Glomerular endothelial cell (primary cell): ENCODE measurements around the gene VPS13A. TPM values are rescaled to one million over a fixed set of nuclear protein-coding genes. Genes with fewer than 3 reads are reported as not detected.
A peak's percentile ranks its signal among the peaks of the same experiment; 100 is the strongest.

ENCODE experiments used
- DNase-seq: peaks from one replicate; pipeline ENCODE4 v3.0.0-alpha.2; 2011; ENCODE audit warnings: low read depth, low spot score; ENCODE audit errors: extremely low read depth
- total RNA-seq: library from RNA; depleted of rRNA; stranded (reverse); fragments of >200 nt; gene quantifications from 2 replicates; pipeline ENCODE4 v1.2.3, GENCODE V29; 2015

Gene VPS13A
- 12.2 and 33.8 TPM in 2 replicates for total RNA-seq

- no peak for DNase-seq
Observed at GRCh38 chr9:77177143-77177893, at the start of gene VPS13A. VPS13A (plus strand) TSS chr9:77177534; CDS start chr9:77177705, 171 bp downstream.

DNA sequence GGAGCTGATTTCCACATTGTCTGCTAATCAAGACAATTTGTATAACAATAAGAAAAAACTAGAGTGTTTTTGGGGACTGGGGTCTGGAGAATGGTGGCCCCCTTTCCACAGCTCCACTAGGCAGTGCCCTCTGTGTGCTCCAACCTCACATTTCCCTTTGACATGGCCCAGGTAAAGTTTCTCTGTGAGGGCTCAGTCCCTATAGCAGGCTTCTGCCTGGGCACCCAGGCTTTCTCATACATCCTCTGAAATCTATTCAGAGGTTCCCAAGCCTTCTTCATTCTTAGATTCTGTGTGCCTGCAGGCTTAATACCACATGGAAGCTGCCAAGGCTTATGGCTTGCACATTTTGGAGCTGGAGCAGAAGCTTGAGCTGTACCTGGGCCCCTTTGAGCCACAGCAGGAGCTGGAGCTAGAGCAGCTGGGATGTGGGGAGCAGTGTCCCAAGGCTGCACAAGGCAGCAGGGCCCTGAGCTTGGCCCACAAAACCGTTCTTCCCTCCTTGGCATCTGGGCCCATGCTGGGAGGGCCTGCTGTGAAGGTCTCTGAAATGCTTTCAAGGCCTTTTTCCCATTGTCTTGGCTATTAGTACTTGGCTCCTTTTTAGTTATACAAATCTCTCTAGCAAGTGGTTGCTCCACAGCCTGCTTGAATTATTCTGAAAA is 49.1 kb upstream of the VPS13A start:
- DNase-seq, result no peak

GRCh38 chr9:77131399-77131798 is 45.9 kb upstream of the VPS13A start:
- no peak for DNase-seq

DNA sequence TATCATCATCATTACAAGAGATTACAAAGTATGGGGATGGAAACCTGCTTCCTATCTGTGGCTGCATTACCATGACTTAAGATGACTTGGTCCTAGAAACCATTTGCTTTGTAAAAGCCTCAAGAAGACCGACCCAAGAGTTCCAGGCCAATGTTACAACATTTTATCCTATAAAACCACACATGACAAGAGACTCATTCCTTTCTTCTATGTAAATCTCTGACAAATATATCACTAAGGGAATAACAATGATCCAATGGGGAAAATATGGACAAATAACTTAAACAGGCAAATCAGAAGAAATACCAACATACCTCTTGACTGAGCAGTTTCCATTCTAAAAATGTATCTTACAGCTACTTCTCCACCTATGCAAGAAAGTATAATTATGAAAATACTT is 44.3 kb upstream of the VPS13A start:
- no peak for DNase-seq

- no peak for DNase-seq
Observed at GRCh38 chr9:77142366-77142765, 35.0 kb upstream of the VPS13A start.

- no peak for DNase-seq
Observed at GRCh38 chr9:77149879-77150278, 27.5 kb upstream of the VPS13A start.

- no peak for DNase-seq
Observed at GRCh38 chr9:77152289-77152688, 25.0 kb upstream of the VPS13A start.

DNA sequence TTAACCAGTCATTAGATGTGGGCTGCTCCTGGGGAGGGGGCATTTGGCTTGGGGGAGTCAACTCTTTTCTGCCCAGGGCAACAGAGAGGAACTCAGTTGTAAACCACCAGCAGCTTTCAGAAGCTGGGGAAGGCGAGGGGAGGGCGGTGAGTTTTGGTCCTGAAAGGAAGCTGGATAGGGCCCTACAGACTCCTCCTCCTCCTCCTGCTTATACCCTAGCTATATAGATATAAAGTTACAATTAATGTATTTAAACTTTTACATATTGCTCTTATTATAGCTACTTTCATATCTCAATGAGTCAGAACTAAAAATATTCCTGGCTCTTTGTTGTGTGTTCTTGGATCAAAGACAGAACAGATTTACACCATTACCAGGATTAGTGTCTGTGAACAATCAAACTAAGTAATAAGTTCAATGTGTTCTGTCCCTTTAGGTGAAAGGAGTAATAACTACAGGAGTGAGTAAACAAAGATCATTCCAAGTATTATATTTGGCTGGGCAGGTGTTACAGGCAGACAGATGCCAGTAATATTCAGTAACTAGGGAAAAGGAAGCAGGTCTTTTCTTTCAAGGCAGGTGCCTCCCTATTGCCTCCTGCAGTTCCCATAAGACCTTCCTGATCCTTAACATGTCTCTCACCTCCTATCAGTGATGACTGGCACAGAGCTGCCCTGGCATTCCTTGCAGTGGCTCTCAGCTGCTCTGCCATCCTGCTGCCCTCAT is 20.5 kb upstream of the VPS13A start:
- no peak for DNase-seq

GRCh38 chr9:77158772-77159513 is 18.4 kb upstream of the VPS13A start:
- DNase-seq, result peak; percentile 78

DNA sequence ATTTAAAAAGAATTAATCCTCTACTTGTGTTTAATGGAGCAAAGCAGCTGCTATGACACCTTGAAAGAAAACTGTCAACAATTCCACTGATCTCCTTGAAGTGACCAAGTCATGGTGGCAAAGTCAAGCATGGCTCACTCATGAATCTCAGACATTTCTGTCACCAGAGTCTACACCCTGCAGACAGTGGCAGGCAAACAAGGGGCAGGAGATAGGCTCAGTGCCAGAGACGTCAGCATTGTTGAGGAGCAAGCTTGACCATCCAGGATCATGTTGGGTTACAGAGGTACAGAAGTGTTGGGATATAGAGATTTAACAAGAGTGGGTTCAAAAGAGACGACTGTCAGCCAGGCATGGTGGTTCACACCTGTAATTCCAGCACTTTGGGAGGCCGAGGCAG is 16.1 kb upstream of the VPS13A start:
- no peak for DNase-seq

- no peak for DNase-seq
Observed at GRCh38 chr9:77161966-77162365, 15.4 kb upstream of the VPS13A start.

- DNase-seq, result no peak
Observed at GRCh38 chr9:77162366-77162765, 15.0 kb upstream of the VPS13A start.

GRCh38 chr9:77163884-77164283 is 13.4 kb upstream of the VPS13A start:
- no peak for DNase-seq

- no peak for DNase-seq
Observed at GRCh38 chr9:77166193-77166592, 11.1 kb upstream of the VPS13A start.

DNA sequence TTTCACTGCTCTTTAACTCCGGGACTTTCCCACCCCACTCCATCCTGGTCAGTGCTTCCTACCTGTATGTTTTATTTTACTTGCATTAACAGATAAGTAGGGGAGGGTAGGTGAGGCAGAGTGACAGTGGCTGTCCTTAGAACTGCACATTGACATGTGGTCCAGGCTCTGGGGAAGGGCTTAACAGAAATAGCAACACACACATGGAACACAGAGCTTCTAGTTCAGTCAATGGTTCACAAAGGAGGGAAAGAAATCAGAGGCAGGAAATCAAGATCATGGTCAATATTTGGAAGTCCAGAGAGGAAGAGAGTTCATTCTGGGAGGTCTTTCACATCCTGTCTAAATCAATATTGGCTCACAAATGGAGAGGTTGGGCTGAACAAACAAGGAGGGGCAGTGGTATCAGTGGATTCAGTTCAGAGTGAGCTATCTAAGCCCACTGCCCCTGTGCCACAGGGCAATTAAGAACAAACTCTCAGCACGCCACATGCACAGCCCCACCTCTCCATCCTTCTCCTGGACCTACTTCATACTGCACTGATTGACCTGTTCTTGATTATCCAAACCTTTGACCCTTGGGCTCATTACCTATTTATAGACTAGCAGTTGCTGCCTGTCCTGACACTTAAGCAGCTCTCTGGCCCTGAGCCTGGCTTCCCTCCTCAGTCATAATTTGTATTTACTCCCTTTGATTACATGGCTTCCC is 6.2 kb upstream of the VPS13A start:
- DNase-seq, result no peak

- DNase-seq, result no peak
Observed at GRCh38 chr9:77175151-77175550, 2.2 kb upstream of the VPS13A start.

GRCh38 chr9:77176106-77176505 is 1.2 kb upstream of the VPS13A start:
- DNase-seq, result no peak

- DNase-seq, result no peak
Observed at GRCh38 chr9:77176686-77177142, 620 bp upstream of the VPS13A start.

- no peak for DNase-seq
Observed at GRCh38 chr9:77177894-77178794, 810 bp downstream of the VPS13A start.
